Hair follicle dermal papilla cell (primary cell): ENCODE measurements around the gene KDR. TPM values are rescaled to one million over a fixed set of nuclear protein-coding genes. Genes with fewer than 3 reads are reported as not detected.

ENCODE experiments used
- small RNA-seq: library from RNA; depleted of rRNA; stranded (forward); fragments of <200 nt; gene quantifications from one replicate; pipeline ENCODE3, GENCODE V24; 2012
- total RNA-seq: library from RNA; depleted of rRNA; stranded (reverse); fragments of >200 nt; gene quantifications from 2 replicates; pipeline ENCODE4 v1.2.3, GENCODE V29; 2012

The KDR gene
- total RNA-seq = 0.12 and 0.16 TPM in 2 replicates

GRCh38 chr4:55125087-55125721, at the start of gene KDR:
KDR (minus strand) TSS chr4:55125595; CDS start chr4:55125293, 302 bp downstream.

Small RNA genes within 50 kb of the gene (small RNA-seq; reads per million reads assigned to genes)
- gene RN7SL424P (not detected), gene RNU6-410P (not detected)

Other genes starting within 250 kb of the KDR start
- 8.1 and 8.3 TPM in 2 replicates for gene SRD5A3, start 220.6 kb upstream of the KDR start, total RNA-seq